HCT116 (cell line): ENCODE measurements around the gene CASP9. TPM values are rescaled to one million over a fixed set of nuclear protein-coding genes. Genes with fewer than 3 reads are reported as not detected.

Experiments used
- ATAC-seq: fragments of 200-7000 bp; cut with Tn5 transposase; 2 replicates; pipeline ENCODE4 v1.9.1; 2020; ENCODE audit warnings: mild to moderate bottlenecking, moderate library complexity
- BruUV-seq: library from RNA; stranded (reverse); fragments of 400-500 nt; replicated peaks from 2 replicates; lab custom pipeline; 2021; lab: Mats Ljungman, UMichigan
- CTCF ChIA-PET: fragments of 300-600 bp; sonication (Branson Sonifier 250); formaldehyde crosslinking; loops from one replicate; lab custom pipeline; 2021; ENCODE audit warnings: antibody characterized with exemption; lab: Charles Lee
- POLR2A ChIA-PET: fragments of 300-600, 350-600 bp; sonication (Branson Sonifier 250); formaldehyde crosslinking; loops from one replicate; lab custom pipeline; 2021; ENCODE audit warnings: antibody characterized with exemption; lab: Charles Lee
- RAD21 ChIA-PET, 2 experiments: fragments of 300-600 bp; sonication (Branson Sonifier 250); formaldehyde crosslinking; loops; one replicate each; lab custom pipeline; 2023; ENCODE audit warnings: low total read pairs in 2 of 2; ENCODE audit not compliant: uncharacterized antibody in 2 of 2, unreplicated experiment in 2 of 2, low non-redundant PET in 1 of 2; lab: Charles Lee
- DNase-seq: peaks from one replicate; pipeline ENCODE4 v3.0.0-alpha.2; 2010; ENCODE audit warnings: low read depth, low spot score
- H2AFZ ChIP-seq: fragments of 200-600 bp; shearing (Covaris generic), sonication (generic); 2 replicates; pipeline ENCODE4 v1.6.1; 2017; ENCODE audit warnings: low read depth, mixed run types, mixed read lengths, antibody characterized with exemption, low read length; ENCODE audit not compliant: poor library complexity, severe bottlenecking
- H3K27ac ChIP-seq: 2 replicates; pipeline ENCODE4 v1.5.1; 2012; ENCODE audit warnings: low read depth, low read length
- H3K27me3 ChIP-seq: fragments of 200-600 bp; sonication (generic); 2 replicates; pipeline ENCODE4 v1.6.1; 2016; ENCODE audit warnings: mixed run types, low read length, mixed read lengths; ENCODE audit not compliant: insufficient read depth
- H3K36me3 ChIP-seq, 2 experiments: fragments of 200-500 bp in 1 of 2; fragments of 200-600 bp in 1 of 2; sonication (Bioruptor generic) in 1 of 2; sonication (generic) in 1 of 2; 2 replicates each; pipeline versions ENCODE4 v1.5.1 to v1.6.1; 2014 to 2016; ENCODE audit warnings: low read length in 2 of 2, inconsistent platforms in 1 of 2, mixed read lengths in 1 of 2, mixed run types in 1 of 2; ENCODE audit not compliant: insufficient read depth in 2 of 2, control insufficient read depth in 1 of 2
- H3K4me1 ChIP-seq, 2 experiments: fragments of 200-600 bp in 1 of 2; sonication (generic) in 1 of 2; 2 replicates each; pipeline versions ENCODE4 v1.5.1 to v1.6.1; 2012 to 2017; ENCODE audit warnings: low read length in 2 of 2, inconsistent platforms in 1 of 2, mild to moderate bottlenecking in 1 of 2, mixed read lengths in 1 of 2, mixed run types in 1 of 2, moderate library complexity in 1 of 2; ENCODE audit not compliant: insufficient read depth in 2 of 2, control insufficient read depth in 1 of 2
- H3K4me2 ChIP-seq: fragments of 200-600 bp; sonication (generic); 2 replicates; pipeline ENCODE4 v1.6.1; 2017; ENCODE audit warnings: mixed run types, low read length, mixed read lengths
- H3K4me3 ChIP-seq, 2 experiments: fragments of 200-600 bp in 1 of 2; sonication (generic) in 1 of 2; replicated peaks in 1 of 2; 2 replicates each; pipeline ENCODE4 v1.5.1; 2011 to 2016; ENCODE audit warnings: low read length in 2 of 2, control low read depth in 1 of 2, low read depth in 1 of 2, mild to moderate bottlenecking in 1 of 2, mixed read lengths in 1 of 2, mixed run types in 1 of 2
- H3K79me2 ChIP-seq: fragments of 200-600 bp; sonication (generic); 2 replicates; pipeline ENCODE4 v1.6.1; 2017; ENCODE audit warnings: mild to moderate bottlenecking, mixed run types, low read length, moderate library complexity, mixed read lengths; ENCODE audit not compliant: insufficient read depth
- H3K9ac ChIP-seq: fragments of 200-600 bp; sonication (generic); 2 replicates; pipeline ENCODE4 v1.6.1; 2016; ENCODE audit warnings: low read length, mixed read lengths
- H3K9me2 ChIP-seq: fragments of 200-600 bp; sonication (generic), shearing (Covaris generic); 2 replicates; pipeline ENCODE4 v1.6.1; 2017; ENCODE audit warnings: mixed run types, mild to moderate bottlenecking, moderate library complexity; ENCODE audit not compliant: insufficient read depth
- H3K9me3 ChIP-seq, 2 experiments: fragments of 200-500 bp in 1 of 2; fragments of 200-600 bp in 1 of 2; sonication (Bioruptor generic) in 1 of 2; sonication (generic) in 1 of 2; 2 replicates each; pipeline ENCODE4 v1.6.1; 2014 to 2017; ENCODE audit warnings: low read length in 2 of 2, mixed read lengths in 2 of 2, inconsistent platforms in 1 of 2, low read depth in 1 of 2, mild to moderate bottlenecking in 1 of 2, mixed run types in 1 of 2, moderate library complexity in 1 of 2; ENCODE audit not compliant: control insufficient read depth in 1 of 2, insufficient read depth in 1 of 2
- H4K20me1 ChIP-seq: fragments of 200-600 bp; sonication (generic), shearing (Covaris generic); 2 replicates; pipeline ENCODE4 v1.6.1; 2017; ENCODE audit warnings: mixed run types, mild to moderate bottlenecking, moderate library complexity; ENCODE audit not compliant: insufficient read depth
- CBX3 ChIP-seq: IDR thresholded peaks from 2 replicates; pipeline ENCODE4 v1.6.1; 2012; ENCODE audit warnings: low read depth
- EGR1 ChIP-seq: IDR thresholded peaks from 2 replicates; pipeline ENCODE4 v1.6.1; 2012; ENCODE audit warnings: low read depth
- ELF1 ChIP-seq: IDR thresholded peaks from 2 replicates; pipeline ENCODE4 v1.6.1; 2012; ENCODE audit warnings: low read depth, borderline replicate concordance
- EZH2 ChIP-seq: fragments of 200-600 bp; sonication (generic); IDR thresholded peaks from 2 replicates; pipeline ENCODE4 v1.6.1; 2017; ENCODE audit warnings: antibody characterized with exemption, mixed run types
- EZH2phosphoT487 ChIP-seq: fragments of 200-600 bp; IDR thresholded peaks from 2 replicates; pipeline ENCODE4 v1.6.1; 2018; ENCODE audit warnings: antibody characterized with exemption, borderline replicate concordance
- JUND ChIP-seq: IDR thresholded peaks from 2 replicates; pipeline ENCODE4 v1.6.1; 2012
- POLR2A ChIP-seq: IDR thresholded peaks from 2 replicates; pipeline ENCODE4 v1.7.0; 2011; ENCODE audit warnings: borderline replicate concordance; ENCODE audit not compliant: insufficient read depth, insufficient read length; ENCODE audit errors: extremely low read depth
- POLR2AphosphoS5 ChIP-seq: IDR thresholded peaks from 2 replicates; pipeline ENCODE4 v1.6.1; 2011; ENCODE audit warnings: mild to moderate bottlenecking, low read depth, low read length, moderate library complexity
- SIN3A ChIP-seq: IDR thresholded peaks from 2 replicates; pipeline ENCODE4 v1.6.1; 2012; ENCODE audit warnings: low read depth
- SP1 ChIP-seq: IDR thresholded peaks from 2 replicates; pipeline ENCODE4 v1.6.1; 2012; ENCODE audit warnings: low read depth
- SRF ChIP-seq: IDR thresholded peaks from 2 replicates; pipeline ENCODE4 v1.6.1; 2012; ENCODE audit warnings: low read depth
- TCF7L2 ChIP-seq: IDR thresholded peaks from 2 replicates; pipeline ENCODE4 v1.7.0; 2011; ENCODE audit warnings: borderline replicate concordance, inconsistent platforms; ENCODE audit not compliant: insufficient read depth, insufficient read length; ENCODE audit errors: extremely low read depth
- ZFX ChIP-seq: fragments of 450-650 bp; IDR thresholded peaks from 2 replicates; pipeline ENCODE4 v1.6.1; 2017
- ZNF274 ChIP-seq: fragments of 200-500 bp; sonication (Bioruptor generic); IDR thresholded peaks from 2 replicates; pipeline ENCODE4 v1.6.1; 2014; ENCODE audit warnings: mild to moderate bottlenecking, low read depth, low read length, inconsistent platforms
- intact Hi-C: fragments of 100-400 bp; cut with micrococcal nuclease; formaldehyde crosslinking; loops from 2 replicates; pipeline ENCODE4 v1.10.0; 2022
- total RNA-seq: library from RNA; stranded (reverse); gene quantifications from one replicate; pipeline ENCODE4 v1.2.1, GENCODE V29; 2021; ENCODE audit not compliant: unreplicated experiment
- TF ChIP-seq, protein P1 (sequence below): IDR thresholded peaks from 2 replicates; pipeline ENCODE4 v1.6.1; 2011; ENCODE audit warnings: mild to moderate bottlenecking, low read length, moderate library complexity; ENCODE audit not compliant: insufficient replicate concordance; ENCODE audit errors: extremely low read depth
- TF ChIP-seq, protein P2 (sequence below), 3 experiments: fragments of 200-600 bp in 1 of 3; sonication (generic) in 1 of 3; IDR thresholded peaks in 2 of 3; conservative IDR thresholded peaks in 1 of 3; 2 replicates each; pipeline ENCODE4 v1.5.1; 2012 to 2017; ENCODE audit warnings: low read depth in 2 of 3, low read length in 2 of 3, antibody characterized with exemption in 1 of 3, borderline replicate concordance in 1 of 3, control low read depth in 1 of 3, mild to moderate bottlenecking in 1 of 3, mixed read lengths in 1 of 3, mixed run types in 1 of 3, moderate library complexity in 1 of 3; ENCODE audit not compliant: insufficient read depth in 1 of 3
- TF ChIP-seq, protein P3 (sequence below): IDR thresholded peaks from 2 replicates; pipeline ENCODE4 v1.6.1; 2012
- TF ChIP-seq, protein P4 (sequence below): IDR thresholded peaks from 2 replicates; pipeline ENCODE4 v1.6.1; 2012
- TF ChIP-seq, protein P5 (sequence below): IDR thresholded peaks from 2 replicates; pipeline ENCODE4 v1.6.1; 2012; ENCODE audit warnings: low read depth

The CASP9 gene
- total RNA-seq, 1 experiment from 2014 or later, result 10.6 TPM

DNA sequence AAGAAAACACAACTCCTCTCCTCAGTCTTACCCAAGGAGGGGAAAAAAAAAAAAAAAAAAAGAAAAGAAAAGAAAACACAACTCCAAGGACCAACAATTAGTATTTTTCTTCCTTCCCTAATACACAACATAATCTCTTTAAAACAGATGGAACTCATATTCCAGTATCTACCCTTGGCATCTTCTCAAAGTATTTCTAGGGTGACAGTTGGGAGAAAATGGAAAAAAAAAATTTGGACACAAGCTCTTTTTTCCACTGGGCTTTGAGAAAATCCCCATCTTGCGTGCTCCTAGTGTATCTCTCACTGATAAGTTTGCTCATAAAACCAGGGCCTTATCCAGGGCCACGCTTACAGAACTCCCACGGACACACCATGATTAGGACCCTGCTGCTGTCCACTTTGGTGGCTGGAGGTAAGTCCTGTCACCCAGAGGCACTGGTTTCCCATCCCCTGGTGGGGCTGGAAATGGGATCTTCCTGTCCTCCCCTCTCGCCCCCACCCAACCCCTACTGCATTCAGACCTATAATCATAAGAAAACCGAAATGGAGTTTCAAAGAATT, 48.2 kb downstream of the CASP9 start, which contains the start of gene CELA2B:
Gene CELA2B (plus strand): TSS at position 353 of the 563 bp plus-strand sequence. CDS start 22 bp downstream, at position 375.
- H4K20me1 ChIP-seq, result no peaks in the 10 kb centered on the region
- no peaks in the 10 kb centered on the region for H3K4me1 ChIP-seq
- ChIA-PET POLR2A (no interaction called here), RAD21 (no interaction called here), CTCF (no interaction called here)
- no peak within 1 kb of the TSS for H2AFZ ChIP-seq
- no peaks in the 10 kb centered on the region; a peak in 1 of 4 replicates for H3K9me3 ChIP-seq
- no peaks in the 10 kb centered on the region for H3K36me3 ChIP-seq
- no peaks in the 10 kb centered on the region for H3K9me2 ChIP-seq
- H3K9ac ChIP-seq, result no peak within 1 kb of the TSS
- no peak for ATAC-seq
- no TSS peak for BruUV-seq
- DNase-seq, result no peak
- H3K27ac ChIP-seq, result no peak within 1 kb of the TSS
- no peak for TF ChIP-seq SRF
- TF ChIP-seq POLR2A, result no peak
- TF ChIP-seq, protein P1, sequence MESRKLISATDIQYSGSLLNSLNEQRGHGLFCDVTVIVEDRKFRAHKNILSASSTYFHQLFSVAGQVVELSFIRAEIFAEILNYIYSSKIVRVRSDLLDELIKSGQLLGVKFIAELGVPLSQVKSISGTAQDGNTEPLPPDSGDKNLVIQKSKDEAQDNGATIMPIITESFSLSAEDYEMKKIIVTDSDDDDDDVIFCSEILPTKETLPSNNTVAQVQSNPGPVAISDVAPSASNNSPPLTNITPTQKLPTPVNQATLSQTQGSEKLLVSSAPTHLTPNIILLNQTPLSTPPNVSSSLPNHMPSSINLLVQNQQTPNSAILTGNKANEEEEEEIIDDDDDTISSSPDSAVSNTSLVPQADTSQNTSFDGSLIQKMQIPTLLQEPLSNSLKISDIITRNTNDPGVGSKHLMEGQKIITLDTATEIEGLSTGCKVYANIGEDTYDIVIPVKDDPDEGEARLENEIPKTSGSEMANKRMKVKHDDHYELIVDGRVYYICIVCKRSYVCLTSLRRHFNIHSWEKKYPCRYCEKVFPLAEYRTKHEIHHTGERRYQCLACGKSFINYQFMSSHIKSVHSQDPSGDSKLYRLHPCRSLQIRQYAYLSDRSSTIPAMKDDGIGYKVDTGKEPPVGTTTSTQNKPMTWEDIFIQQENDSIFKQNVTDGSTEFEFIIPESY, result no peak
- TF ChIP-seq, protein P2, sequence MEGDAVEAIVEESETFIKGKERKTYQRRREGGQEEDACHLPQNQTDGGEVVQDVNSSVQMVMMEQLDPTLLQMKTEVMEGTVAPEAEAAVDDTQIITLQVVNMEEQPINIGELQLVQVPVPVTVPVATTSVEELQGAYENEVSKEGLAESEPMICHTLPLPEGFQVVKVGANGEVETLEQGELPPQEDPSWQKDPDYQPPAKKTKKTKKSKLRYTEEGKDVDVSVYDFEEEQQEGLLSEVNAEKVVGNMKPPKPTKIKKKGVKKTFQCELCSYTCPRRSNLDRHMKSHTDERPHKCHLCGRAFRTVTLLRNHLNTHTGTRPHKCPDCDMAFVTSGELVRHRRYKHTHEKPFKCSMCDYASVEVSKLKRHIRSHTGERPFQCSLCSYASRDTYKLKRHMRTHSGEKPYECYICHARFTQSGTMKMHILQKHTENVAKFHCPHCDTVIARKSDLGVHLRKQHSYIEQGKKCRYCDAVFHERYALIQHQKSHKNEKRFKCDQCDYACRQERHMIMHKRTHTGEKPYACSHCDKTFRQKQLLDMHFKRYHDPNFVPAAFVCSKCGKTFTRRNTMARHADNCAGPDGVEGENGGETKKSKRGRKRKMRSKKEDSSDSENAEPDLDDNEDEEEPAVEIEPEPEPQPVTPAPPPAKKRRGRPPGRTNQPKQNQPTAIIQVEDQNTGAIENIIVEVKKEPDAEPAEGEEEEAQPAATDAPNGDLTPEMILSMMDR (IDR thresholded peaks at IDR 0.05 in 2 of 3, conservative IDR thresholded peaks at IDR 0.05 in 1 of 3; ENCODE audit: borderline replicate concordance in 1 of 3, insufficient read depth in 1 of 3, low read depth in 2 of 3, low read length in 2 of 3), result no peak
- TF ChIP-seq EZH2, result no peak
- no peak for TF ChIP-seq ZNF274
- no peak for TF ChIP-seq EZH2phosphoT487
- TF ChIP-seq TCF7L2, result no peak
- TF ChIP-seq, protein P3, sequence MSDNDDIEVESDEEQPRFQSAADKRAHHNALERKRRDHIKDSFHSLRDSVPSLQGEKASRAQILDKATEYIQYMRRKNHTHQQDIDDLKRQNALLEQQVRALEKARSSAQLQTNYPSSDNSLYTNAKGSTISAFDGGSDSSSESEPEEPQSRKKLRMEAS, result no peak
- TF ChIP-seq SP1, result no peak
- TF ChIP-seq, protein P4, sequence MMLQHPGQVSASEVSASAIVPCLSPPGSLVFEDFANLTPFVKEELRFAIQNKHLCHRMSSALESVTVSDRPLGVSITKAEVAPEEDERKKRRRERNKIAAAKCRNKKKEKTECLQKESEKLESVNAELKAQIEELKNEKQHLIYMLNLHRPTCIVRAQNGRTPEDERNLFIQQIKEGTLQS, result no peak
- no peak for TF ChIP-seq ELF1
- TF ChIP-seq ZFX, result no peak
- TF ChIP-seq CBX3, result no peak
- no peak for TF ChIP-seq SIN3A
- no peak for TF ChIP-seq POLR2AphosphoS5
- TF ChIP-seq JUND, result no peak
- TF ChIP-seq, protein P5, sequence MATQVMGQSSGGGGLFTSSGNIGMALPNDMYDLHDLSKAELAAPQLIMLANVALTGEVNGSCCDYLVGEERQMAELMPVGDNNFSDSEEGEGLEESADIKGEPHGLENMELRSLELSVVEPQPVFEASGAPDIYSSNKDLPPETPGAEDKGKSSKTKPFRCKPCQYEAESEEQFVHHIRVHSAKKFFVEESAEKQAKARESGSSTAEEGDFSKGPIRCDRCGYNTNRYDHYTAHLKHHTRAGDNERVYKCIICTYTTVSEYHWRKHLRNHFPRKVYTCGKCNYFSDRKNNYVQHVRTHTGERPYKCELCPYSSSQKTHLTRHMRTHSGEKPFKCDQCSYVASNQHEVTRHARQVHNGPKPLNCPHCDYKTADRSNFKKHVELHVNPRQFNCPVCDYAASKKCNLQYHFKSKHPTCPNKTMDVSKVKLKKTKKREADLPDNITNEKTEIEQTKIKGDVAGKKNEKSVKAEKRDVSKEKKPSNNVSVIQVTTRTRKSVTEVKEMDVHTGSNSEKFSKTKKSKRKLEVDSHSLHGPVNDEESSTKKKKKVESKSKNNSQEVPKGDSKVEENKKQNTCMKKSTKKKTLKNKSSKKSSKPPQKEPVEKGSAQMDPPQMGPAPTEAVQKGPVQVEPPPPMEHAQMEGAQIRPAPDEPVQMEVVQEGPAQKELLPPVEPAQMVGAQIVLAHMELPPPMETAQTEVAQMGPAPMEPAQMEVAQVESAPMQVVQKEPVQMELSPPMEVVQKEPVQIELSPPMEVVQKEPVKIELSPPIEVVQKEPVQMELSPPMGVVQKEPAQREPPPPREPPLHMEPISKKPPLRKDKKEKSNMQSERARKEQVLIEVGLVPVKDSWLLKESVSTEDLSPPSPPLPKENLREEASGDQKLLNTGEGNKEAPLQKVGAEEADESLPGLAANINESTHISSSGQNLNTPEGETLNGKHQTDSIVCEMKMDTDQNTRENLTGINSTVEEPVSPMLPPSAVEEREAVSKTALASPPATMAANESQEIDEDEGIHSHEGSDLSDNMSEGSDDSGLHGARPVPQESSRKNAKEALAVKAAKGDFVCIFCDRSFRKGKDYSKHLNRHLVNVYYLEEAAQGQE, result no peak
- TF ChIP-seq EGR1, result no peak
- intact Hi-C loops, result loop anchor here (1.0 kb wide), 1 partner anchor 20 kb away; the partner anchor contains the start of gene CELA2A
- no peaks in the 10 kb centered on the region for H3K79me2 ChIP-seq
- no peak within 1 kb of the TSS for H3K4me2 ChIP-seq
- no peak within 1 kb of the TSS for H3K4me3 ChIP-seq
- no peaks in the 10 kb centered on the region for H3K27me3 ChIP-seq
